Left kidney (tissue), 8 donors: ENCODE results near the gene ABAT. TPM values are rescaled to one million over a fixed set of nuclear protein-coding genes. Genes with fewer than 3 reads are reported as not detected.

Experiments used
- DNase-seq: peaks from one replicate; pipeline ENCODE4 v3.0.0-alpha.2; 2013
- long read RNA-seq, 8 donors: transcript quantifications; one replicate each; lab custom pipeline, GENCODE V29; 2026
- polyA plus RNA-seq: library from polyadenylated mRNA; unstranded; fragments of 120-200 nt; gene quantifications from one replicate; pipeline ENCODE4 v1.2.1, GENCODE V29; 2013; ENCODE audit not compliant: insufficient read length

ABAT gene
- 73.5 TPM for polyA plus RNA-seq
- long read RNA-seq, donor 1, full-length matches to known transcripts: 8 of 13 reads
- long read RNA-seq, donor 1, partial matches to known transcripts: 5 of 13 reads
- long read RNA-seq, donor 1, other reads (novel, unspliced or antisense): 0 of 13 reads
- long read RNA-seq, donor 2, full-length matches to known transcripts: 9 of 9 reads
- long read RNA-seq, donor 2, partial matches to known transcripts: 0 of 9 reads
- long read RNA-seq, donor 2, other reads (novel, unspliced or antisense): 0 of 9 reads
- long read RNA-seq, donor 3, full-length matches to known transcripts: 8 of 53 reads
- long read RNA-seq, donor 3, partial matches to known transcripts: 45 of 53 reads
- long read RNA-seq, donor 3, other reads (novel, unspliced or antisense): 0 of 53 reads
- long read RNA-seq, donor 4: 0 reads
- long read RNA-seq, donor 5, full-length matches to known transcripts: 17 of 17 reads
- long read RNA-seq, donor 5, partial matches to known transcripts: 0 of 17 reads
- long read RNA-seq, donor 5, other reads (novel, unspliced or antisense): 0 of 17 reads
- long read RNA-seq, donor 6, full-length matches to known transcripts: 12 of 12 reads
- long read RNA-seq, donor 6, partial matches to known transcripts: 0 of 12 reads
- long read RNA-seq, donor 6, other reads (novel, unspliced or antisense): 0 of 12 reads
- long read RNA-seq, donor 7, full-length matches to known transcripts: 8 of 8 reads
- long read RNA-seq, donor 7, partial matches to known transcripts: 0 of 8 reads
- long read RNA-seq, donor 7, other reads (novel, unspliced or antisense): 0 of 8 reads
- long read RNA-seq, donor 8, full-length matches to known transcripts: 13 of 13 reads
- long read RNA-seq, donor 8, partial matches to known transcripts: 0 of 13 reads
- long read RNA-seq, donor 8, other reads (novel, unspliced or antisense): 0 of 13 reads

DNA sequence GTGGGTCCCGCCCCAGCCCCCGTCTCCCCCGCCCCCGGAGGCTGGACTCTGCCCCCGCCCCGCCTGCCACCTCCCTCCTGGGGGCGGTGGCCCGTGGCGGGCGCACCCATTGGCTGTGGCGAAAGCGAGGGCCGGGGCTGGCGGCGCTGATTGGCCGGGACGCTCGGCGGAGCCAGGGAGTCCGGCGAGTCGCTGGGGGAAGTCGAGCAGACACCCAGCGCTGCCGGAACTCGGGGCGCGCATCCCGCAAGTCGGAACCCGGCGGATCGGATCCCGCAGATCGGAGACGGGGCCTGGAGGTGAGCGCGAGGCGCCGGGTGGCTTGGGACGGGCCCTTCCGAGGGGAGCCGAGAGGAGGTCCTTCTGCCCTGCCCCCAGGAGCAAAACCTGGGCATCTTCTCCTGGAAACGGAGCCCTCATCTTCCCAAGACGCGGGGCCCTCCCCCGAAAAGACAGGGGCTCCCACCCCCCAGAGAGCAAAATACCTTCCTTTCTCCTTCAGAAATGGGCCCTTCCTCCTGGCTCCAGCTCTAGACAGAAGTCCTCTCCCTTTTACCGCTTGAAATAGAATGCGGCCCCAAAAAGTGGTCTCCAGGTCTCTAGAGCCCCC, at the start of gene ABAT:
Gene ABAT, plus strand, starts transcription at position 205 of the 610 bp plus-strand sequence. CDS start 61,123 bp downstream, outside the sequence.
- DNase-seq: peak; percentile 85

DNA sequence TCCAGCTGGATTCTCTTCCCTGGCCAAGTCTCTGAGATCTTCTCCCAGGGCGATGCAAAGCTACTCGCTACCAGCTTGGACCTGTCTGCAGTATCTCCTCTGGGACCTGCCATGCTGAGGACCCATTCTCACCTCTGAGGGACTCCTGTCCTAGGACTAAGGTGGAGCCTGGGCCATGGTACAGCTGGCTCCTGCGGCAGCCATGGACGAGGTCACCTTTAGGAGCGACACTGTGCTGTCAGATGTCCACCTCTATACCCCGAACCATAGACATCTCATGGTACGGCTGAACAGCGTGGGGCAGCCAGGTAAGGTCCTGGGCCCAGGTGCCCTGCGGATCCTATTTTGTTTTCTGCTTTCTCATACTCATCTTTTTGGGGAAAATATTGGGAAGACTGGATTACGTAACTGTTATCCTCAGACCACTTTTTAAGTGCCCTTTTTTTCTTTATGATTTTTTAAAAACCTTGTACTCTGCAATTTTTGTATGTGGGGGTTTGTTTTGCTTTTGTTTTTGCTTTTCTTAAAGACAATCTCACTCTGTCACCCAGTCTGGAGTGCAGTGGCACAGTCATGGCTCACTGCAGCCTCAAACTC, 48.8 kb upstream of the ABAT start:
- DNase-seq: no peak

DNA sequence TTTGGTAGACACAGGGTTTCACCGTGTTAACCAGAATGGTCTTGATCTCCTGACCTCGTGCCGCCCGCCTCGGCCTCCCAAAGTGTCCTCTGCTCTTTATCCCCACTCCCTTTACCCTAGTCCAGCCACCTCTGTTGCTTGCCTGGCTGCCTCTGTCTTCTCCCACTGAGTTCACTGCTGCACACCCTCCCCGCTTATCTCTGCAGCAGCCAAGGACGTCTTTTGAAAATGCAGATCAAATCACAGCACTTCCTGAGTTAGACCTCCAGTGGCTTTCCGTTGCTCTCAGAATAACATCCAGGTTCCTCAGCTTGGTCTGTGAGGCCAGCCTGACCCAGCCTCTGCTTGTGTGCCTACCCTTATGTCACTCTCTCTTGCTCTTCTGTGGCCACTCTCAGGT, 47.5 kb upstream of the ABAT start:
- no peak for DNase-seq

DNA sequence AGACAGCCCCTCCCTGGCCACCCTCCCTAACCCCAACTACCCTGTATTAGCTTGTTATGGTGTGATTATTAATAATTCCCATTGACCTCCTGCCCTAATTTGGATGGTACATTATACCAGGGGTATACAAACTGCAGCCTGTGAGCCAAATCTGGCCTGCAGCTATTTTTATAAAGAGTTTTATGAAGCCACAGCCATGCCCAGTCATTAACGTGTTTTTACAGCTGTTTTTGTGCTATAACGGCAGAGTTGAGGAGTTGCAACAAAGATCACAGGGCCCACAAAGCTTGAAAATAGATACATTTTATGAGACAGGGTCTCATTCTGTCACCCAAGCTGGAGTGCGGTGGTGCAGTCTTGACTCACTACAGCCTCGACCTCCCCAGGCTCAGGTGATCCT, 47.0 kb upstream of the ABAT start:
- DNase-seq: no peak

DNA sequence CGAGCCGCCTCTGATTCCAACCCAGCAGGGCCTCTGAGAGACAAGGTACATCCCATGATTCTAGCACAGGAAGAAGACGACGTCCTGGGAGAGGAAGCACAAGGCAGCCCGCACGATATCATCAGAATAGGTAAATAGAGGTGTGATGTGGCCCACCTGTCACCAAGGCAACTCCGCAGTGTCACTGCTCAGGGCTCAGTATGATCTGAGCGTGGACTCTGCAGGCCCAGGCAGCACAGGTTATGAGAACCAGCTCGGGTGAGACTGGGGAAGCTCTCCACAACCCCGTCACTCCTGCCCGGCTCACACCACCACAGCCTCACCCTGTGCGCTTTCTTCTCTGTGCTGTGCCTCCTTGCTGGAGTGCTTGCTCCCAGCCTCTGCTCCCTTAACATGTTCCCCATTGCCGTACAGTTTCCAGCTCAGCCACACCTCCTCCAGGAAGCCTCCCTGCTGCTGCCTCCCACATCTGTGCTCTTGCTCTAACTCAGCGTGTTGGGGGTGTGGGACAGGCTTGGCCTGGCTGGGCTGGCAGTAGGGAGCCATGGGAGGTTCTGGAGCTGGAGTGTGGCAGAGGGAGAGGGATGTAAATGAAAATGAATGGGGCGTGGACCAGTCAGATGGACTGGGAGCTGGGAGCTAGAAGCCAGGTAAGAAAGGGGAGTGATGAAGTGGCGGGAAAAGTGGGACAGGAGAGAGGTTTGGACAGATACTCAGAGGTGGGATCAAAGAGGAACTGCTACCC, 45.3 kb upstream of the ABAT start:
- DNase-seq: no peak

DNA sequence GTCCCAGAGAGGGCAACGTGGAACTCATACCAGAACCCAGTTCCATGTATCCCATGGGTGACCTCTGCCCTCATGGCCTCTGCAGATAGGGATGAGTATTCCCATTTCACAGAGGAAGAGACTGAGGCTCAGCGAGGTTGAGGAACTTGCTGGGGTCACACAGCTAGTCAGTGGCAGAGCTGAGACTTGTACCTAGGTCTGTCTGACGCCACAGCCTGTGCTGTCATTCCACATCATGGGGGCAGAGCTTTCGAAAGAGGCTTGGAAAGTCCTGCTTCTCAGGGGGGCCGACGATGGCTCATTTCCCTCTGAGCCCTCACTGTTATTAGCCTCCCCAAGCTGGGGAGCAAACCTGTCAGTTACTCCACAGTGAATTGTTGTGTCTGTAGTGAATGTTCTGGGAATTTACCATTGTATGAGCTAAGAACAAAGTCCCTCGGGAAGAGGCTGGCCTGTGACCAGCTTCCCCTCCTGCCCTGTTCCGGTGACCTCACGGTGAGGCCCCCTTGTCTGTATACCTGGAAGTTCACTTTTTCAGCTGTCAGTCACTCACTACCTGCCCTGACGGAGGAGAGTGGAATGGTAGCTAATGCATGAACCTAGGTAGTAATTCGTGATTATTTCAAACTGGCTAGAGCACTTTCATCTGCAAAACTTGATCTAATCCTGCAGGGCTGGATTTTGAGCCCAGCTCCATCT, 44.0 kb upstream of the ABAT start:
- DNase-seq: no peak

DNA sequence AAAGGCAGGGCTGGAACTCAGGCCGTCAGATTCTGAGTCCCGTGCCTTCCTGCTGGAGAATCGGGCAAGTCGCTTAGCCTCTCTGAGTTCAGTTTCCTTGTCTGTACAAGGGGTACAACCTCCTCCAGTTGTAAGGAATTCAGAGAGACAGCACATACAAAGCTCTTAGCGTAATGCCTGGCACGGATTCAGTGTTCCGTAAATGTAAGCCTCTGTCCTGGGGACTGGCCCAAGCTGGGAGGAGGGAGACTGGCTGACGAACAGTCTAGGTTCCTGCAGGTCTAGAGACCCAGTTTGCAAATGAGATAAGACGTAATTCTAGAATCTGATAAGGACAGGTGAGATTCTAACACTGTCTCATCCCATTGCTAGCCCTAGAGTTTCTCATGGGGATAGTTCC, 43.0 kb upstream of the ABAT start:
- no peak for DNase-seq

DNA sequence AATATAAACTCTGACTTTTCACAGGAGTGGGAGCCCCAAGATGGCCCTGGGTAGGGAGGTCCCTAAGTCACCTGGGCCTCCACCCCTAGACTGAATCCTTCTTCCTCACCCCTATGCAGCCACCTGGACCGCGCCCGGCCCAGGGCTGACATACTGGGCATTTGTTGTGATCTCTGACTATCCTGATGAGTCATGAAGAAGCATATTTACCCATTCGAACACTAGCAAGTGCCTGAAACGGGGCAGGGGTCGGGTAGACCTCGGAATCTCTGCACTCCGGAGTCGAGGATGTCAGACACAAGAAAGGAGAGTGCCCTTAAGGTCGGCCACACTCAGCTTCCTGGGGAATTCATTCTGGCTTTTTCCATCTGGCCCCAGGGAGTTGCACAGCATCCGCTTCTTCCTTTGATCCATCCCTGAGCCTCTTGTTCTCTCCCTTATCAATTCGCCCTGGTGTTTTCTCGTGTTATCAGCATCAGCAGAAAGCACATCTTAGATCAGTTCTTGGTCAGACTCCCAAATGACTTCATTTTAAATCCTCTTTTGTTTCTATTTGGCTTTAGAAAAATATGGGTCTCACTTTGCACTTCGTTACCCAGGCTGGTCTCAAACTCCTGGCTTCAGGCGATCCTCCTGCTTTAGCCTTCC, 42.5 kb upstream of the ABAT start:
- no peak for DNase-seq

DNA sequence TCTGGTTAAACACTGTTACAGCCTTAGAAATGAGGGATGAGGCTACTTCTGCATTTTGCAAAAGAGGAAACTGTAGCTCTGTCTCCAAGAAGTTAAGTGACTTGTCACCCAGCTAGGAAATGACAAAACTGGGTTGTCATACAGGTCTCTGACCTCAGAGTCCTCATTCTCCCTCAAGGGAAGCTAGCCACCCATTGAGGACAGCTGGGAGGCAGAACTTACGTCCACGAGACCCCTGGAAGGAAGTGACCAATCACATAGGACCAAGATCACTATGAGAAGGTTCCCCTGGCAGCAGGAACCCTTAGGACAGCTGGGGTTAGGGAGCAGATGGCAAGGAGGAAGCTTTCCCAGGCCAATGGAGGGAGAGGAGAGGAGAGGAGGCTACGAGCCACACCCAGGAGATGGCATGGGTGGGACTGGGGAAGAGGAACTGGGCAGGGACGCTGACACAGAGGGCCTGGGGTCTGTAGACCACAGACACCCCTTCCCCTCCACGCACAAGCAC, 41.7 kb upstream of the ABAT start:
- DNase-seq: no peak

DNA sequence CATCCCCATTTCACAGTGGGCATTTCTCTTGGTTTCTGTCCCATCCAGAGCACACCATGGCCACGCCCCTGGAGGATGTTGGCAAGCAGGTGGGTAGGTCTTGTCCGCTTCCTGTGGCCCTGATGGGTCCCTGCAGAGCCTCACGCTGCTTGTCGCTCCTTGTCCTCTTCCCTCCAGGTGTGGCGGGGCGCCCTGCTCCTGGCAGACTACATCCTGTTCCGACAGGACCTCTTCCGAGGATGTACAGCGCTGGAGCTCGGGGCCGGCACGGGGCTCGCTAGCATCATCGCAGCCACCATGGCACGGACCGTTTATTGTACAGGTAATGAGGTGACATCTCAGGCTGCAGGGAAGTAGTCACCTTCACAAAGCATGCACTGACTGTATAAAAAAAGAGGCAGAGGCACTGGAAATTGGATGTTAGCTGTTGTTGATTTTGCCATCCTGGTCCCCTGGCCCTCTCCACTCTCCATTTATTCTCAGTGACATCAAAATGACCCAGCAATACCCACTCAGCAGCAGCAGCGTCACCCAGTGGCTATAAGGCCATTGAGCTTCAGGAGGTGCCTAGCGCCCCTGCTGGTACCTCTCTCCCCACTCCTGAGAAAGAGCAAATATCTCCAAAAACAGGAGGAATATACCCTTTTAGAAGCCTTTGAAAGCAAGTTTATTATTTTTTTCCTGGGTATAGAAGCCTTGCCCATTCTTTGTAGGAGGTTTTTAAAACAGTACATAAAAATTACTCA, 39.3 kb upstream of the ABAT start:
- peak; percentile 4 for DNase-seq

DNA sequence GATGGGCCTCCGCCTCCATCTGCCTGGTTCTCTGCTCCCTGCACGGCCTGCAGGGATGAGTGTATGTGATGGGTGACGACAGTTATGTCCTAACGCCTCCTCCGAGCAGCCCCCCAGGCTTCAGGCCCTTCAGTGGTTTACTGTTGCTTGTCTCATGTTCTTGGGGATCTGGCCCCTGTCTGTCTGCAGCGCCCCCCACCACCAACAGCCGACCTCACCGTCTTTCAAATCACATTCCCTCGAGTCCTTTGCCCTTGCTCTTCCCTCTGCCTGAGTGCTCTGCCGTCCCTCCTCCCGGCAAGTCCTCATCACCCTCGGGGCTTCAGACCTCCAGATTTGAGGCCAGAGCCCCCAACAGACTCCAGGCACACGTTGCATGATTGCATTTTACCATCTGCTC, 34.7 kb upstream of the ABAT start:
- no peak for DNase-seq

DNA sequence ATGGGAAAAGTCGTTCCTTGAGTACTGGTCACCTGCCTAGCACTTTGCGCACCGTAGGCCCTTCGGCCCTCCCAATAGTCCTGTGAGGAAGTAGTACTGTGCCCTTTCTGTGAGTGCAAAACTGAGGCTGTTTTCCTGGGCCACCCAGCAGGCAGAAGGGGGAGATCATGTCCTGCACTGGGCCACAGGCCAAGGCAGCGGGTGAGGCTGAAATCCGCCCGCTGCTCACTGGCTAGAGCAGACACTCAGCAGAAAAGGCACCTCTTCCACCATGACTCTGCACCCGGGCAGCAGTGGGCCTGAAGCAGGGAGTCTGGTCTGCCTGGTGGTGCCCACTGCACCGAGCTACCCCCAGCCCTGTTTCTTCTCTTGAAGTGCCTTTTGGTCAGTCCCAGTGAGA, 32.7 kb upstream of the ABAT start:
- no peak for DNase-seq

DNA sequence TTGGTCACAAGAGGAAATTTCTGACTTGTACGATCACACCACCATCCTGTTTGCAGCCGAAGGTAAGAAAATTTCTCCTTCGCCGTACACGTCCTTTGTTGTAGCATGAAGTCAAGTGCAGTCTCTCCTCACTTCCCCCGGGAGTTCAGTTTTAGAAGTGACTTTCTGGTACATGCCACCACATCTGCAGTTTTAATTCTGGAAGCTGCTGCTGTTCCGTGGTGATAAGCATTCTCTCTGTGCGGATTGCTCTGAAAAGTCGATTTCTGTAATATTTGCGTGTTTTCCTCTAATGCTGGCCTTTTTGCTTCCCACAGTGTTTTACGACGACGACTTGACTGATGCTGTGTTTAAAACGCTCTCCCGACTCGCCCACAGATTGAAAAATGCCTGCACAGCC, 32.3 kb upstream of the ABAT start:
- no peak for DNase-seq

DNA sequence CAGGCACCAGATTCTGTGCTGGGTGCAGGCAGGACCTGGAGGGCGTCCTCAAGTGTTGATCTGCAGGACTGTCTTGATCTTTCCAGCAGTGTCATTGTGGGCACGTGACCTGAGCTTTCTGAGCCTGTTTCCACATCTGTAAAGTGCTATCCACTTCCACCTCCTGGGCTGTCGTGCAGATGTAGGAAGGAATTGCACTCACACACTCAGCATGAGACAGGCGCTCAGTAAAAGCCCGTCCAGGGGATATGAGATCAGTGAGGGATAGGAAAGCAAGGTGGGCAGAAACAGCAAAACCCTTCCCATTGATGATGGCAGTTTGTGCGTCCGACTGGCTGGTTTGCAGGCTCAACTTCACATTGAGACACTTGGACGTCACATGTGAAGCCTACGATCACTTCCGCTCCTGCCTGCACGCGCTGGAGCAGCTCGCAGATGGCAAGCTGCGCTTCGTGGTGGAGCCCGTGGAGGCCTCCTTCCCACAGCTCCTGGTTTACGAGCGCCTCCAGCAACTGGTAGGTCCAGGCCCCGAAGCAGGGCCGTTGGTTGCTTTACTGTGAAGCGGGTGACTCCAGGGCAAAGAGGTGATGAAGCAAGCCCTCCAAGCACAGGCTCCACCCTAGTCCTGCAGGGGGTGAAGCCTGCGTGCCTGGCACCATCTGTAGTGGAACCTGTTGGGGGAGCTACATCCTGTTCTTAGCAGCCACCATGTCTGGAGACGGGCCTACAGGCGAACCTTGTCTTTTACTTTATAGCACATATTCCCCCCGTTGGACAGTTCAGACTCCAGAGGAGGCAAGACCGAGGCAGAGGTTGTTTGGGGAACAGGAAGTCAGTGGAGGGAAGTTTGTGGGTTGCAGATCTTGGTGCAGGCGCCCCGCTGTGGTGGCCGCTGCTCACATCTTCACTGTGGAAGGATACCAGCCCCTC, 29.9 kb upstream of the ABAT start:
- no peak for DNase-seq

DNA sequence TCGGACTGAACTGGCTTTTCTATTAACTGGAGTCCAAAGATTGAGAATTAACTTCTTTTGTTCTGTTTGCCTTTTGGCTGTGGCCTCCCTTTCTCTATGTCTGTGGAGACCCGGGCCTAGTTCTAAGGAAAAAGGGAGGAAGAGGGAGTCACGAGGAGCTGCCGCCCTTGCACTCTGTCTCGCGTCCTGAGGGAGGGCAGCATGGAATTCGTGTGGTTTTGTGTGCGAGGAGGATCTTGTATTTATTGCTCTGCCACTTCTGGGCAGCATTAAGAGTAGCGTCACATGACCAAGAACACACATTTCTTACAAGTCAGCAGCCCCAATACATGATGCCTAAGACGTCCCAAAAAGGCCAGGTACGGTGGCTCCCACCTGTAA, 29.3 kb upstream of the ABAT start:
- DNase-seq: no peak

DNA sequence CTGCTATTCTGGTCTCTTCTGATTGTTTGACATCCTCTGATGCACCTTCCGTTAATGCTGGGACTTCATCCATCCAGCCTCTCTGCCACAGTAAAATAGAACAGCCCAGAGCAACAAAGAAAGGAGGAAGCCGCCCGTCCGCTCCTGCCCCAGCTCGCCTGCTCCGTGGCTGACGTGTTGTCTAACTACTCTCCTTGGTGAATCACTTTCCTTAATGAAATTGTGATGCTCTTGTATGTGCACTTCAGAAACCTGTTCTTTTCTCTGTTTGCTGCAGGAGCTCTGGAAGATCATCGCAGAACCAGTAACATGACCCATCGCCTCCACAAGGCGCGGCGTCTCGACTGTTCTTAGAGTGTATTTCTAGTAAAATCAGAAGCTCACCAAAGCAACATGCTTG, 28.6 kb upstream of the ABAT start:
- DNase-seq: no peak

DNA sequence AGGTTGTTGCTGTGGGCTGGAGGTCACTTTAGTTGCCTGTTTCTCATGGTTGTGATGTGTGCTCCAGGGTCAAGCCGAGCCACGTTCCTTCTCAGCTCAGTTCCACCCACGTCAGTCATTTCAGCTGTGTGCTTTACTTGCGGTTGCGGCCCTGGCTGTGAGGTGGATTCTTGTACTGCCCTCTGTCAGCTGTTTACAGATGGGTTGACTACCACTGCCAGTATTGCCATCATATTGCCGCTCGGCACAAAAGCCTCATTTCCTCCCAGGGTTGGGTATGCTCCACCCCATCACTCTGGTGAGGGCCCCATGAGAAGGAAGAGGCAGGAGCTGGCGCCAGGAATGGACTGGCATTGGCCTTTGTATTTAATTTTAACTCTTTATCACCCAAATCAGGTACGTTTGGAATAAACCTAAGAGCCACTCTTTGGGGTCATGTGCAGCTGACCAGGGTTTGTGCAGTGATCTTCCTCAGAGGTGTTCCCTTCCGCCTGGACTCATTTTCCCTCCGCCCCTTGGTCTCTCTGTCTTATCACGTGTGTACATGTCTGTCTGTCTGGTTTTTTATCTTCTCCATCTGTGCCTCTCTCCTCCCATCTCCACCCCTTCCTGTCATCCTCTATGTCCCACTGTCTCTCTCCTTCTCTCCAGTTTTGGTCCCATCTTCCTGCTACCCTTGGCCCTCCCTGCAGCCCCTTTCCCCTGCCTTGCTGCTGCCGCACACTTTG, 27.9 kb upstream of the ABAT start:
- no peak for DNase-seq
